HepG2 (cell line): ENCODE data around the gene NT5C. TPM values are rescaled to one million over a fixed set of nuclear protein-coding genes. Genes with fewer than 3 reads are reported as not detected.

Experiments
- FOXP1 ChIP-seq, 2 experiments: fragments of 450-650 bp in 1 of 2; IDR thresholded peaks; 2 replicates each; pipeline ENCODE4 v1.6.1; 2017 to 2018; ENCODE audit warnings: antibody characterized with exemption in 1 of 2
- GPBP1L1 ChIP-seq: sonication (generic); formaldehyde crosslinking; IDR thresholded peaks from 2 replicates; pipeline ENCODE4 v1.5.0; 2020; ENCODE audit warnings: mild to moderate bottlenecking, missing genetic modification reagents
- HNRNPL ChIP-seq: fragments of 200-400 bp; formaldehyde crosslinking; IDR thresholded peaks from 2 replicates; pipeline ENCODE4 v1.6.1; 2017; ENCODE audit warnings: mild to moderate bottlenecking, low read depth, low read length
- MAX ChIP-seq: IDR thresholded peaks from 2 replicates; pipeline ENCODE4 v1.6.1; 2012; ENCODE audit warnings: inconsistent platforms
- NCOA1 ChIP-seq: sonication (generic); formaldehyde crosslinking; IDR thresholded peaks from 2 replicates; pipeline ENCODE4 v1.9.0; 2021; ENCODE audit warnings: missing genetic modification reagents
- NFIB ChIP-seq: sonication (generic); formaldehyde crosslinking; IDR thresholded peaks from 2 replicates; pipeline ENCODE4 v1.9.0; 2021; ENCODE audit warnings: missing genetic modification reagents, mild to moderate bottlenecking, borderline replicate concordance
- PTBP1 ChIP-seq: fragments of 200-400 bp; formaldehyde crosslinking; IDR thresholded peaks from 2 replicates; pipeline ENCODE4 v1.6.1; 2018; ENCODE audit warnings: low read length, low read depth; ENCODE audit not compliant: poor library complexity, severe bottlenecking
- SP4 ChIP-seq: sonication (generic); formaldehyde crosslinking; IDR thresholded peaks from 2 replicates; pipeline ENCODE4 v1.8.1; 2023; ENCODE audit warnings: mild to moderate bottlenecking, missing genetic modification reagents
- SUZ12 ChIP-seq: fragments of 150-350 bp; IDR thresholded peaks from 2 replicates; pipeline ENCODE4 v1.6.1; 2014; ENCODE audit warnings: low read depth, low read length
- THRA ChIP-seq: sonication (generic); formaldehyde crosslinking; IDR thresholded peaks from 2 replicates; pipeline ENCODE4 v1.4.0; 2020; ENCODE audit warnings: missing genetic modification reagents, borderline replicate concordance
- TOE1 ChIP-seq: sonication (generic); formaldehyde crosslinking; IDR thresholded peaks from 2 replicates; pipeline ENCODE4 v1.4.0; 2020; ENCODE audit warnings: mild to moderate bottlenecking, missing genetic modification reagents
- ZNF12 ChIP-seq: sonication (generic); formaldehyde crosslinking; IDR thresholded peaks from 2 replicates; pipeline ENCODE4 v1.5.0; 2020; ENCODE audit warnings: missing genetic modification reagents
- ZNF280D ChIP-seq: sonication (generic); formaldehyde crosslinking; IDR thresholded peaks from 2 replicates; pipeline ENCODE4 v1.5.1; 2020; ENCODE audit warnings: mild to moderate bottlenecking, missing genetic modification reagents
- ZNF501 ChIP-seq: sonication (generic); formaldehyde crosslinking; IDR thresholded peaks from 2 replicates; pipeline ENCODE4 v1.5.1; 2020; ENCODE audit warnings: mild to moderate bottlenecking, moderate library complexity, missing genetic modification reagents
- ZNF580 ChIP-seq: IDR thresholded peaks from 2 replicates; pipeline ENCODE4 v1.6.1; 2016; ENCODE audit warnings: low read depth, borderline replicate concordance
- ZNF710 ChIP-seq: sonication (generic); formaldehyde crosslinking; IDR thresholded peaks from 2 replicates; pipeline ENCODE4 v1.5.0; 2020; ENCODE audit warnings: mild to moderate bottlenecking, missing genetic modification reagents, borderline replicate concordance
- ZSCAN22 ChIP-seq: sonication (generic); formaldehyde crosslinking; IDR thresholded peaks from 2 replicates; pipeline ENCODE4 v1.4.0; 2020; ENCODE audit warnings: mild to moderate bottlenecking, missing genetic modification reagents
- polyA plus RNA-seq, 8 experiments: library from polyadenylated mRNA; depleted of rRNA in 3 of 8; stranded (reverse) in 7 of 8; unstranded in 1 of 8; fragments of >200 nt; fragmentation: Illumina TruSeq in 4 of 8; extraction: Trizol in 4 of 8; gene quantifications; 2 replicates each; pipeline versions ENCODE4 v1.2.1 to v1.2.3, GENCODE V29; 2011 to 2016; ENCODE audit warnings: low read depth in 4 of 8, missing spikeins in 1 of 8, mixed read lengths in 1 of 8; ENCODE audit not compliant: insufficient read depth in 1 of 8
- total RNA-seq, 5 experiments: library from RNA; depleted of rRNA; stranded (reverse); fragments of >200 nt; fragmentation: Illumina TruSeq; extraction: Trizol; gene quantifications; 2 replicates each; pipeline ENCODE4 v1.2.3, GENCODE V29; 2016; ENCODE audit warnings: low read depth in 1 of 5

Gene NT5C
- total and polyA plus RNA-seq, 2 of the 13 experiments (the other 11 are each of a cell fraction or from before 2014, with no cell fraction given) = 42.8 to 48.6 TPM

- TF ChIP-seq PTBP1 (no peak), FOXP1 (IDR thresholded peaks at IDR 0.05) (no peak), FOXP1 (CRISPR knock-in tag; IDR thresholded peaks at IDR 0.05) (peak; percentile 27; the same call in 1 of the 2 replicates), ZNF12 (CRISPR knock-in tag) (no peak), THRA (0 out of 2 replicates have a peak, but pooled peaks have one; percentile 21), MAX (peak; percentile 26; the same call in 1 of the 2 replicates), NFIB (CRISPR knock-in tag) (0 out of 2 replicates have a peak, but pooled peaks have one; percentile 44), ZSCAN22 (0 out of 2 replicates have a peak, but pooled peaks have one; percentile 42), ZNF280D (no peak), NCOA1 (CRISPR knock-in tag) (0 out of 2 replicates have a peak, but pooled peaks have one; percentile 56), HNRNPL (0 out of 2 replicates have a peak, but pooled peaks have one; percentile 43), TOE1 (no peak), SUZ12 (no peak), ZNF501 (CRISPR knock-in tag) (peak; percentile 82; the same call in 1 of the 2 replicates), ZNF710 (peak; percentile 65; the same call in 1 of the 2 replicates), ZNF580 (CRISPR knock-in tag) (peak; percentile 73; the same call in 1 of the 2 replicates), GPBP1L1 (no peak), SP4 (CRISPR knock-in tag) (0 out of 2 replicates have a peak, but pooled peaks have one; percentile 2)
These were observed 17.6 kb downstream of the NT5C start (continued) for GRCh38 chr17:75113798-75114551.
